Lung (tissue), 12 donors: ENCODE measurements around the gene TCIRG1. TPM values are rescaled to one million over a fixed set of nuclear protein-coding genes. Genes with fewer than 3 reads are reported as not detected.

ENCODE experiments used
- ATAC-seq: fragments of 200-7000 bp; cut with Tn5 transposase; one replicate; pipeline ENCODE4 v1.9.1; 2020; ENCODE audit warnings: moderate number of reproducible peaks; ENCODE audit not compliant: insufficient read depth, low FRiP score
- DNase-seq, 3 donors: peaks; one replicate each; pipeline ENCODE4 v3.0.0-alpha.2; 2013 to 2017
- H3K27ac ChIP-seq, 2 donors: one replicate each; pipeline ENCODE4 v1.5.1; 2013; ENCODE audit warnings: mild to moderate bottlenecking in 2 of 2, moderate library complexity in 2 of 2, control low read depth in 1 of 2, inconsistent platforms in 1 of 2, low read depth in 1 of 2, low read length in 1 of 2
- H3K27me3 ChIP-seq, 3 donors: one replicate each; pipeline ENCODE4 v1.5.1; 2013; ENCODE audit warnings: low read length in 2 of 3; ENCODE audit not compliant: control insufficient read depth in 3 of 3, insufficient read depth in 3 of 3
- H3K36me3 ChIP-seq, 4 donors: one replicate each; pipeline ENCODE4 v1.5.1; 2013; ENCODE audit warnings: low read length in 4 of 4, mild to moderate bottlenecking in 1 of 4, moderate library complexity in 1 of 4; ENCODE audit not compliant: control insufficient read depth in 4 of 4, insufficient read depth in 4 of 4
- H3K4me1 ChIP-seq, 5 donors: one replicate each; pipeline ENCODE4 v1.5.1; 2013; ENCODE audit warnings: low read length in 5 of 5, mild to moderate bottlenecking in 2 of 5, moderate library complexity in 1 of 5; ENCODE audit not compliant: control insufficient read depth in 5 of 5, insufficient read depth in 5 of 5
- H3K4me3 ChIP-seq: one replicate; pipeline ENCODE4 v1.5.1; 2013; ENCODE audit warnings: mild to moderate bottlenecking, control low read depth, moderate library complexity
- H3K9ac ChIP-seq, 2 donors: one replicate each; pipeline ENCODE4 v1.5.1; 2013; ENCODE audit warnings: low read length in 2 of 2, control low read depth in 1 of 2; ENCODE audit not compliant: insufficient read depth in 1 of 2
- H3K9me3 ChIP-seq, 4 donors: one replicate each; pipeline ENCODE4 v1.5.1; 2013; ENCODE audit warnings: low read length in 3 of 4, mild to moderate bottlenecking in 1 of 4, moderate library complexity in 1 of 4; ENCODE audit not compliant: control insufficient read depth in 4 of 4, insufficient read depth in 3 of 4
- CTCF ChIP-seq: IDR thresholded peaks from 2 replicates; pipeline ENCODE4 v1.5.1; 2012; ENCODE audit warnings: mild to moderate bottlenecking; ENCODE audit errors: control extremely low read depth, extremely low read depth
- WGBS, 2 donors: extraction: QIAGEN DNeasy Blood & Tissue Kit; methylation state at CpG; one replicate each; pipeline ENCODE4 v1.1.7; 2013; 5-methylcytosine and 5-hydroxymethylcytosine counted together
- polyA plus RNA-seq, 2 donors: library from polyadenylated mRNA; stranded (reverse); fragments of 200-250 nt; gene quantifications; one replicate each; pipeline ENCODE4 v1.2.1, GENCODE V29; 2013
- total RNA-seq, 2 donors: library from RNA; depleted of rRNA in 1 of 2; stranded (reverse); fragments of >200 nt in 1 of 2; gene quantifications; one replicate each; pipeline ENCODE4 v1.2.1, GENCODE V29; 2014 to 2021
- donor health status: control.
- donor health status: control.
- donor health status: Bipolar disorder and iron deficiency.
- donor health status: healthy.
- donor health status: DM: yes; HTN: yes; CAD: no.

The TCIRG1 gene
- total and polyA plus RNA-seq, 4 donors = 70.2 to 438 (median 283) TPM

GRCh38 chr11:68061508-68061907 lies 22.7 kb downstream of the TCIRG1 start:
- no peak for ATAC-seq
- WGBS, 2 donors = 94 to 97% methylated on average over 7 of the region's 7 CpGs
- H3K27ac ChIP-seq = no peak overlapping the region
- no peak overlapping the region for H3K9ac ChIP-seq
- no peak for DNase-seq
- peaks cover 8 to 29% (median 15%) of the 10 kb centered on the region in 4 donors for H3K36me3 ChIP-seq
- H3K4me3 ChIP-seq = no peak overlapping the region
- no peaks in the 10 kb centered on the region for H3K9me3 ChIP-seq
- TF ChIP-seq CTCF = no peak
- H3K27me3 ChIP-seq = no peaks in the 10 kb centered on the region
- peaks cover 0 to under 1% (median 0%) of the 10 kb centered on the region in 5 donors for H3K4me1 ChIP-seq

GRCh38 chr11:68064926-68065325 lies 26.1 kb downstream of the TCIRG1 start:
- DNase-seq (no peak), ATAC-seq (no peak)
- no peaks in the 10 kb centered on the region for H3K27me3 ChIP-seq
- H3K4me3 ChIP-seq = no peak overlapping the region
- whole genome bisulfite sequencing, 2 donors = 59 to 65% methylated on average over 2 of the region's 2 CpGs
- H3K27ac ChIP-seq = no peak overlapping the region
- TF ChIP-seq CTCF = no peak
- H3K9me3 ChIP-seq = no peaks in the 10 kb centered on the region
- peaks cover 17 to 44% (median 24%) of the 10 kb centered on the region in 4 donors for H3K36me3 ChIP-seq
- H3K4me1 ChIP-seq = peaks cover 0 to 1% (median 0%) of the 10 kb centered on the region in 5 donors
- no peak overlapping the region for H3K9ac ChIP-seq

- Histone ChIP-seq H3K36me3 (peaks cover 17 to 47% (median 25%) of the 10 kb centered on the region in 4 donors), H3K9me3 (no peaks in the 10 kb centered on the region), H3K27me3 (no peaks in the 10 kb centered on the region), H3K4me1 (peaks cover 0 to 1% (median 0%) of the 10 kb centered on the region in 5 donors), H3K4me3 (no peak overlapping the region), H3K9ac (no peak overlapping the region), H3K27ac (no peak overlapping the region)
- DNase-seq = no peak
- no peak for ATAC-seq
- 94 to 99% methylated on average over 5 of the region's 5 CpGs for WGBS, 2 donors
- no peak for TF ChIP-seq CTCF
Measured at GRCh38 chr11:68065841-68066240, 27.0 kb downstream of the TCIRG1 start.

GRCh38 chr11:68066742-68067141 lies 27.9 kb downstream of the TCIRG1 start:
- no peaks in the 10 kb centered on the region for H3K9me3 ChIP-seq
- WGBS, 2 donors = 92 to 96% methylated on average over 3 of the region's 3 CpGs
- DNase-seq (no peak), ATAC-seq (no peak)
- H3K4me3 ChIP-seq = no peak overlapping the region
- no peak overlapping the region for H3K27ac ChIP-seq
- no peak for TF ChIP-seq CTCF
- no peaks in the 10 kb centered on the region for H3K27me3 ChIP-seq
- peaks cover 0 to 1% (median 0%) of the 10 kb centered on the region in 5 donors for H3K4me1 ChIP-seq
- peaks cover 17 to 47% (median 25%) of the 10 kb centered on the region in 4 donors for H3K36me3 ChIP-seq
- H3K9ac ChIP-seq = no peak overlapping the region
